ENCODE results near the gene MAS1L.
A peak's percentile ranks its signal among the peaks of the same experiment; 100 is the strongest.

Gene MAS1L

DNA sequence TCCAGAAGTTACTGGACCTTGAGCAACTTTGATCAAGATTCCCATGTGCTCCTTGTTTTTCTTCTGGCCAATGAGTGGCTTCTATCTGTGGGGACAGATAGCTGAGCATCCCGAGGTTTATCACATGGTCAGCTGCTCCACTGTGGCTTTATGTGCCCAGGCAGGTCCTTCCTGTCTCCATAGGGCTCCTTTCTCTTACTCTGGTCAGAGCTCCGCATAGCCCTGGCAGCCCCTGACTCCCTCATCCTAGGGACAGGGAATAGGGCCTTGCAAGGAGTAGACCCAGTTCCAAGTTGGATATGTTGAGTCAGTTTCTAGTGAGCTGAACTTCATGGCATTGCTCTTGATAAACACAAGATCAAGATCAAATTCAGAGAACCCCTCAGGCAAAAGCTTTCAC is 6.4 kb upstream of the MAS1L start:
- H3K9ac ChIP-seq (ENCODE audit: low read length) = no peak overlapping the region
- H3K9me3 ChIP-seq (ENCODE audit: control insufficient read depth, low read length) = no peaks in the 10 kb centered on the region
- no peak for DNase-seq (ENCODE audit: low read depth)
- no peak overlapping the region for H3K4me3 ChIP-seq (ENCODE audit: low read length)
- H3K27me3 ChIP-seq (replicated peaks; ENCODE audit: control insufficient read depth, insufficient read depth, low read length) = peaks cover 8% of the 10 kb centered on the region
- no peaks in the 10 kb centered on the region for H3K4me1 ChIP-seq (ENCODE audit: control insufficient read depth, insufficient read depth, low read length)
- no peaks in the 10 kb centered on the region for H3K36me3 ChIP-seq (ENCODE audit: control insufficient read depth, insufficient read depth, low read length, severe bottlenecking)

DNA sequence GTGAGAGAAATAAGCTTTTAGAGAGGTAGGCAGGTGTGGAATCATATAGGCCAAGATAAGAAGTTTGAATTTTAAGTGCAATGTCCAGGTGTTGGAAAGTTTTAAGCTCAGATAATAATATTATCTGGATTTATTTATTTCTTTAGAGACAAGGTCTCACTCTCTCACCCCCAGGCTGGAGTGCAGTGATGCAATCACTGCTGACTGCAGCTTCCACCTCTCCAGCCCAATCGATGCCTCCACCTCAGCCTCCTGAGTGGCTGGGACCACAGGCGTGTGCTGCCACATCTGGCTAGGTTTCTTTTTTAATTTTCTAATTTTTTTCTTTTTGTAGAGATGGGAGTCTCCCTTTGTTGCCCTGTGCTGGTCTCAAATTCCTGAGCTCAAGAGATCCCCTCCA is 5.5 kb upstream of the MAS1L start:
- Histone ChIP-seq H3K4me1 (ENCODE audit: control insufficient read depth, insufficient read depth, low read length) (no peaks in the 10 kb centered on the region), H3K27me3 (replicated peaks; ENCODE audit: control insufficient read depth, insufficient read depth, low read length) (peaks cover 8% of the 10 kb centered on the region), H3K4me3 (ENCODE audit: low read length) (no peak overlapping the region), H3K9ac (ENCODE audit: low read length) (no peak overlapping the region), H3K9me3 (ENCODE audit: control insufficient read depth, low read length) (no peaks in the 10 kb centered on the region), H3K36me3 (ENCODE audit: control insufficient read depth, insufficient read depth, low read length, severe bottlenecking) (no peaks in the 10 kb centered on the region)
- no peak for DNase-seq (ENCODE audit: low read depth)

GRCh38 chr6:29491574-29491973 is 3.8 kb upstream of the MAS1L start:
- Histone ChIP-seq H3K27me3 (replicated peaks; ENCODE audit: control insufficient read depth, insufficient read depth, low read length) (peaks cover 8% of the 10 kb centered on the region), H3K9me3 (ENCODE audit: control insufficient read depth, low read length) (no peaks in the 10 kb centered on the region), H3K9ac (ENCODE audit: low read length) (no peak overlapping the region), H3K4me1 (ENCODE audit: control insufficient read depth, insufficient read depth, low read length) (no peaks in the 10 kb centered on the region), H3K4me3 (ENCODE audit: low read length) (no peak overlapping the region), H3K36me3 (ENCODE audit: control insufficient read depth, insufficient read depth, low read length, severe bottlenecking) (no peaks in the 10 kb centered on the region)
- DNase-seq (ENCODE audit: low read depth) = no peak

GRCh38 chr6:29490552-29490951 is 2.8 kb upstream of the MAS1L start:
- H3K4me1 ChIP-seq (ENCODE audit: control insufficient read depth, insufficient read depth, low read length) = no peaks in the 10 kb centered on the region
- no peak for DNase-seq (ENCODE audit: low read depth)
- H3K9ac ChIP-seq (ENCODE audit: low read length) = no peak overlapping the region

DNA sequence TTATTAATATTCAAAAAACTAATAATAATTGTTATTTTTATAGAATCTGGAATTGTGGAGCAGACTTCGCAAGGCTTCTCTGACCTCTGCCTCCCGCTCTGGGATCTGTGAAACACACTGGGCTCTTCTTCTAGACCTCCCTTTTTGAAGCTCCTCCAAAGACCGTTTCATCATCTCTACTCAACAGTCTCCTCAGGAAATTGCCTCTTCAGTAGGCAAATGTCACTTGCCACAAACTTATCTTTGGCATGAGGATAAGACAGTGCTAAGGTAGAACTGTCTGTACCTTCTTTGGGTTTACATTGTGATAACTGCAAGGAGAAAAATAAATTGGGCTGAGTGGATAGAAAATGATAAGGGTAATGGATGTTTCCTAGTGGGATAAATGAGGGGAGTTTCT is 2.3 kb upstream of the MAS1L start:
- no peak overlapping the region for H3K4me3 ChIP-seq (ENCODE audit: low read length)
- no peaks in the 10 kb centered on the region for H3K4me1 ChIP-seq (ENCODE audit: control insufficient read depth, insufficient read depth, low read length)
- H3K36me3 ChIP-seq (ENCODE audit: control insufficient read depth, insufficient read depth, low read length, severe bottlenecking) = no peaks in the 10 kb centered on the region
- no peaks in the 10 kb centered on the region for H3K9me3 ChIP-seq (ENCODE audit: control insufficient read depth, low read length)
- DNase-seq (ENCODE audit: low read depth) = no peak
- no peak overlapping the region for H3K9ac ChIP-seq (ENCODE audit: low read length)
- peaks cover 8% of the 10 kb centered on the region for H3K27me3 ChIP-seq (replicated peaks; ENCODE audit: control insufficient read depth, insufficient read depth, low read length)

More at GRCh38 chr6:29490552-29490951, 2.8 kb upstream of the MAS1L start:
- Histone ChIP-seq H3K36me3 (ENCODE audit: control insufficient read depth, insufficient read depth, low read length, severe bottlenecking) (no peaks in the 10 kb centered on the region), H3K27me3 (replicated peaks; ENCODE audit: control insufficient read depth, insufficient read depth, low read length) (peaks cover 8% of the 10 kb centered on the region), H3K9me3 (ENCODE audit: control insufficient read depth, low read length) (no peaks in the 10 kb centered on the region), H3K4me3 (ENCODE audit: low read length) (no peak overlapping the region)

DNA sequence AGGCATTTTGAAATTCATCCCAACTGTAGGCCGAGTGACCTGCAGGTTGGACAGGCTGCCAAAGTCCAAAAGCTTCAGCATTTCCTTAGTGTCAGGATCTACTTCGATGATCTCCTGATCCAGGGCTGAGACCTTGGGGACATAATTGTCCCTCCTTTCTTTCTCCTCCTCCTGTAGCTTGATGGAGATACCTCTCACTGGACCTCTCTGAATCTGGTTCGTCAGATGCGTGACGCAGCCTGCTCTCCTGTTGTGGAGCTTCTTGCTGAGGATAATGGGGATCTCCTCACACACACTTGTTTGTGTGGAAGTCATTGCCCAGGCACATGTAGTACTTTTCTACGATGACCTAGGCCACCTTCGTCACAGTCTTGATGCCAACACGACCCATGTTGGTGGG is 1.5 kb upstream of the MAS1L start:
- no peaks in the 10 kb centered on the region for H3K9me3 ChIP-seq (ENCODE audit: control insufficient read depth, low read length)
- peaks cover 3% of the 10 kb centered on the region for H3K27me3 ChIP-seq (replicated peaks; ENCODE audit: control insufficient read depth, insufficient read depth, low read length)
- H3K4me3 ChIP-seq (ENCODE audit: low read length) = no peak overlapping the region
- H3K4me1 ChIP-seq (ENCODE audit: control insufficient read depth, insufficient read depth, low read length) = no peaks in the 10 kb centered on the region
- DNase-seq (ENCODE audit: low read depth) = no peak
- no peak overlapping the region for H3K9ac ChIP-seq (ENCODE audit: low read length)
- no peaks in the 10 kb centered on the region for H3K36me3 ChIP-seq (ENCODE audit: control insufficient read depth, insufficient read depth, low read length, severe bottlenecking)

- Histone ChIP-seq H3K36me3 (ENCODE audit: control insufficient read depth, insufficient read depth, low read length, severe bottlenecking) (no peaks in the 10 kb centered on the region), H3K4me1 (ENCODE audit: control insufficient read depth, insufficient read depth, low read length) (no peaks in the 10 kb centered on the region), H3K27me3 (replicated peaks; ENCODE audit: control insufficient read depth, insufficient read depth, low read length) (no peaks in the 10 kb centered on the region), H3K9ac (ENCODE audit: low read length) (no peak overlapping the region), H3K4me3 (ENCODE audit: low read length) (no peak overlapping the region), H3K9me3 (ENCODE audit: control insufficient read depth, low read length) (no peaks in the 10 kb centered on the region)
- DNase-seq (ENCODE audit: low read depth) = no peak
Observed at GRCh38 chr6:29488874-29489273, 1.1 kb upstream of the MAS1L start.

DNA sequence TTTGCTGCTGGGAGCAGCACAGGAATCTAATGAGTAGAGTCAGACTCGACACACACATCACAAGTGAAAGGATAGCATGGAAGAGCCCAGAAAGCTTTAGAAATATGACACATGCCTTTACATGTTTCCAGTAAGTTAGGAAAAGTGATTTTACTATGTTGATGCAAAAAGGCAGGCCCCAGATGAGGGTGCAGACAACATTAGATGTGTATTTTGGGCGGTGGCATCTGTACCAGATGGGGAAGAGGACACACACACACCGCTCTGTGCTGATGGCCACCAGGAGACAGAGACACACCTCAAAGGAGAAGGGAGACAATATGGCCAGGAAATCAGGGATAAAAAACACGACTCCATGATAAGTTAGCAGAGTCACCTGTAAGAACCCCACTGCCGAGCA is 625 bp downstream of the MAS1L start:
- Histone ChIP-seq H3K27me3 (replicated peaks; ENCODE audit: control insufficient read depth, insufficient read depth, low read length) (no peaks in the 10 kb centered on the region), H3K9me3 (ENCODE audit: control insufficient read depth, low read length) (no peaks in the 10 kb centered on the region), H3K4me3 (ENCODE audit: low read length) (no peak overlapping the region), H3K4me1 (ENCODE audit: control insufficient read depth, insufficient read depth, low read length) (no peaks in the 10 kb centered on the region), H3K36me3 (ENCODE audit: control insufficient read depth, insufficient read depth, low read length, severe bottlenecking) (no peaks in the 10 kb centered on the region), H3K9ac (ENCODE audit: low read length) (no peak overlapping the region)
- DNase-seq (ENCODE audit: low read depth) = no peak

- H3K36me3 ChIP-seq (ENCODE audit: control insufficient read depth, insufficient read depth, low read length, severe bottlenecking) = no peaks in the 10 kb centered on the region
- no peaks in the 10 kb centered on the region for H3K9me3 ChIP-seq (ENCODE audit: control insufficient read depth, low read length)
- no peak overlapping the region for H3K9ac ChIP-seq (ENCODE audit: low read length)
- H3K27me3 ChIP-seq (replicated peaks; ENCODE audit: control insufficient read depth, insufficient read depth, low read length) = no peaks in the 10 kb centered on the region
- DNase-seq (ENCODE audit: low read depth) = peak; percentile 13
- no peaks in the 10 kb centered on the region for H3K4me1 ChIP-seq (ENCODE audit: control insufficient read depth, insufficient read depth, low read length)
- H3K4me3 ChIP-seq (ENCODE audit: low read length) = no peak overlapping the region
Observed at GRCh38 chr6:29486577-29486976, 1.2 kb downstream of the MAS1L start.

DNA sequence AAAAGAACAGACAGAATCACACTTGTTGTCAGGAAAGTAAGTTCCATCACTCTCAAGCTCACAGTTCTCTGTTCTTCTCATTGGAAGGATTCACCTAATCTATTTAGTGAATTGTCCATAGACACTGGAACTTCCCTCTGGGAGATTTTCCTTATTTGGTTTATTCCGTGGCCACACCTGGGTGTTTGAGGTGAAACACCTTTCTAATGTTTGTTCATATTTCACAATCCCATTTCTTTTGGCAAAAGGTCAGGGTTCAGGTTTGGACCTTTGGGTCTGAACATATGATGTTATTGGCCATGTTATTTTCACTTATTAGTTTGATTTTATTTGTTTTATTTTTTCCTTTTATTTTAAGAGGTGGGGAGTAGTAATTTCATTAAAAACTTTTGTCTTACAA is 4.0 kb downstream of the MAS1L start:
- no peaks in the 10 kb centered on the region for H3K27me3 ChIP-seq (replicated peaks; ENCODE audit: control insufficient read depth, insufficient read depth, low read length)
- no peaks in the 10 kb centered on the region for H3K4me1 ChIP-seq (ENCODE audit: control insufficient read depth, insufficient read depth, low read length)
- no peak overlapping the region for H3K9ac ChIP-seq (ENCODE audit: low read length)
- no peaks in the 10 kb centered on the region for H3K9me3 ChIP-seq (ENCODE audit: control insufficient read depth, low read length)
- H3K4me3 ChIP-seq (ENCODE audit: low read length) = no peak overlapping the region
- H3K36me3 ChIP-seq (ENCODE audit: control insufficient read depth, insufficient read depth, low read length, severe bottlenecking) = no peaks in the 10 kb centered on the region
- DNase-seq (ENCODE audit: low read depth) = no peak

- Histone ChIP-seq H3K4me3 (ENCODE audit: low read length) (no peak overlapping the region), H3K4me1 (ENCODE audit: control insufficient read depth, insufficient read depth, low read length) (no peaks in the 10 kb centered on the region), H3K36me3 (ENCODE audit: control insufficient read depth, insufficient read depth, low read length, severe bottlenecking) (no peaks in the 10 kb centered on the region), H3K9me3 (ENCODE audit: control insufficient read depth, low read length) (no peaks in the 10 kb centered on the region), H3K9ac (ENCODE audit: low read length) (no peak overlapping the region), H3K27me3 (replicated peaks; ENCODE audit: control insufficient read depth, insufficient read depth, low read length) (no peaks in the 10 kb centered on the region)
- peak; percentile 39 for DNase-seq (ENCODE audit: low read depth)
Observed at GRCh38 chr6:29483186-29483585, 4.6 kb downstream of the MAS1L start.

- H3K27me3 ChIP-seq (replicated peaks; ENCODE audit: control insufficient read depth, insufficient read depth, low read length) = no peaks in the 10 kb centered on the region
- H3K36me3 ChIP-seq (ENCODE audit: control insufficient read depth, insufficient read depth, low read length, severe bottlenecking) = no peaks in the 10 kb centered on the region
- no peak overlapping the region for H3K9ac ChIP-seq (ENCODE audit: low read length)
- H3K4me1 ChIP-seq (ENCODE audit: control insufficient read depth, insufficient read depth, low read length) = no peaks in the 10 kb centered on the region
- DNase-seq (ENCODE audit: low read depth) = no peak
- no peaks in the 10 kb centered on the region for H3K9me3 ChIP-seq (ENCODE audit: control insufficient read depth, low read length)
- H3K4me3 ChIP-seq (ENCODE audit: low read length) = no peak overlapping the region
Observed at GRCh38 chr6:29479560-29479959, 8.2 kb downstream of the MAS1L start.

Data from adipocyte (in vitro differentiated cells).